Common myeloid progenitor, CD34-positive (primary cell): ENCODE data around the gene SLC29A3.

Source experiments
- CTCF ChIA-PET: fragments of 350-600 bp; sonication (Branson Sonifier 250); formaldehyde crosslinking; loops from one replicate; lab custom pipeline; 2021; ENCODE audit warnings: antibody characterized with exemption; lab: Charles Lee
- POLR2A ChIA-PET: fragments of 350-600 bp; sonication (Branson Sonifier 250); formaldehyde crosslinking; loops from one replicate; lab custom pipeline; 2021; ENCODE audit warnings: antibody characterized with exemption; lab: Charles Lee
- DNase-seq, 3 donors: peaks; one replicate each; pipeline versions ENCODE4 v3.0.0 to v3.0.0-alpha.2; 2013
- H3K27ac ChIP-seq, 2 experiments: 1 replicate in 1 of 2; 2 replicates in 1 of 2; pipeline ENCODE4 v1.7.0; 2013; ENCODE audit warnings: inconsistent platforms in 2 of 2, low read length in 2 of 2, mild to moderate bottlenecking in 2 of 2, low read depth in 1 of 2, moderate library complexity in 1 of 2; ENCODE audit not compliant: severe bottlenecking in 2 of 2, insufficient read depth in 1 of 2, poor library complexity in 1 of 2
- H3K27me3 ChIP-seq, 5 experiments: replicated peaks in 2 of 5; 1 replicate in 3 of 5; 2 replicates in 2 of 5; pipeline versions ENCODE4 v1.6.1 to v1.7.0; 2013; ENCODE audit warnings: low read length in 4 of 5, mild to moderate bottlenecking in 2 of 5, moderate library complexity in 2 of 5, inconsistent platforms in 1 of 5; ENCODE audit not compliant: insufficient read depth in 5 of 5, control insufficient read depth in 4 of 5
- H3K36me3 ChIP-seq, 4 experiments: 1 replicate in 2 of 4; 2 replicates in 2 of 4; pipeline versions ENCODE4 v1.6.1 to v1.7.0; 2013; ENCODE audit warnings: low read length in 3 of 4, control low read depth in 1 of 4, mild to moderate bottlenecking in 1 of 4; ENCODE audit not compliant: control insufficient read depth in 4 of 4, insufficient read depth in 4 of 4
- H3K4me1 ChIP-seq, 4 experiments: 1 replicate in 3 of 4; 2 replicates in 1 of 4; pipeline versions ENCODE4 v1.6.1 to v1.7.1; 2013; ENCODE audit warnings: low read length in 3 of 4, mild to moderate bottlenecking in 3 of 4, control low read depth in 1 of 4, inconsistent platforms in 1 of 4, moderate library complexity in 1 of 4; ENCODE audit not compliant: control insufficient read depth in 4 of 4, insufficient read depth in 4 of 4; ENCODE audit errors: control extremely low read depth in 1 of 4
- H3K4me3 ChIP-seq, 7 experiments: 1 replicate in 4 of 7; 2 replicates in 3 of 7; pipeline versions ENCODE4 v1.5.1 to v1.7.0; 2013; ENCODE audit warnings: mild to moderate bottlenecking in 7 of 7, low read length in 6 of 7, moderate library complexity in 6 of 7, inconsistent platforms in 2 of 7, low read depth in 2 of 7, control low read depth in 1 of 7; ENCODE audit not compliant: insufficient read depth in 4 of 7, control insufficient read depth in 1 of 7; ENCODE audit errors: extremely low read depth in 1 of 7
- H3K9me3 ChIP-seq, 5 experiments: 1 replicate in 4 of 5; 2 replicates in 1 of 5; pipeline versions ENCODE4 v1.6.1 to v1.7.1; 2013; ENCODE audit warnings: low read length in 4 of 5, mild to moderate bottlenecking in 2 of 5, inconsistent platforms in 1 of 5, low read depth in 1 of 5, moderate library complexity in 1 of 5; ENCODE audit not compliant: control insufficient read depth in 4 of 5, insufficient read depth in 2 of 5; ENCODE audit errors: control extremely low read depth in 1 of 5
- WGBS: methylation state at CpG from one replicate; pipeline ENCODE4 v1.1.5; 2013; ENCODE audit not compliant: insufficient coverage; 5-methylcytosine and 5-hydroxymethylcytosine counted together

Gene SLC29A3

GRCh38 chr10:71396084-71396710 lies 77.1 kb downstream of the SLC29A3 start:
- H3K36me3 ChIP-seq: no peaks in the 10 kb centered on the region
- H3K27me3 ChIP-seq: peaks cover 0 to 36% (median 33%) of the 10 kb centered on the region in 5 experiments
- DNase-seq: peak; percentile 63 to 73 (median 65)
- no peaks in the 10 kb centered on the region for H3K9me3 ChIP-seq
- ChIA-PET POLR2A (no interaction called here), CTCF (interaction anchor here (0.9 to 8.0 kb wide), 11 partner anchors 11 to 227 kb away, joined by 3 to 42 read pairs (median 4); partner anchors contain the start of gene SLC29A3)
- peak overlapping the region; percentile 28 to 76 (median 56) for H3K4me3 ChIP-seq
- H3K27ac ChIP-seq: no peak overlapping the region
- peaks cover 0 to 18% (median 18%) of the 10 kb centered on the region in 4 experiments for H3K4me1 ChIP-seq
- 15% methylated on average over 36 of the region's 46 CpGs for WGBS

GRCh38 chr10:71396711-71397295 lies 77.7 kb downstream of the SLC29A3 start, which contains the start of gene CDH23:
Gene CDH23 (plus strand): TSS chr10:71396920. CDS start chr10:71439832, 42,912 bp downstream.
- ChIA-PET CTCF (interaction anchor here (1.5 to 8.0 kb wide), 5 partner anchors 12 to 213 kb away, joined by 3 to 42 read pairs (median 15); no protein-coding TSS in a partner anchor), POLR2A (no interaction called here)
- Histone ChIP-seq H3K4me1 (peaks cover 0 to 18% (median 17%) of the 10 kb centered on the region in 4 experiments), H3K4me3 (peak within 1 kb of the TSS; percentile 28 to 76 (median 56)), H3K9me3 (no peaks in the 10 kb centered on the region), H3K36me3 (no peaks in the 10 kb centered on the region), H3K27me3 (peaks cover 0 to 36% (median 33%) of the 10 kb centered on the region in 5 experiments), H3K27ac (no peak within 1 kb of the TSS)
- peak in 1 of 3 donors; percentile 26 for DNase-seq
- under 1% methylated on average over 58 of the region's 91 CpGs for WGBS

GRCh38 chr10:71397296-71398212 lies 78.5 kb downstream of the SLC29A3 start:
- POLR2A ChIA-PET: no interaction called here
- CTCF ChIA-PET: interaction anchor here (1.0 to 5.6 kb wide), 4 partner anchors 8 to 171 kb away, joined by 3 to 37 read pairs (median 8); no protein-coding TSS in a partner anchor

GRCh38 chr10:71398976-71399375 lies 79.9 kb downstream of the SLC29A3 start:
- Histone ChIP-seq H3K27ac (no peak overlapping the region), H3K4me1 (peaks cover 0 to 18% (median 17%) of the 10 kb centered on the region in 4 experiments), H3K4me3 (no peak overlapping the region), H3K9me3 (no peaks in the 10 kb centered on the region), H3K36me3 (no peaks in the 10 kb centered on the region), H3K27me3 (peaks cover 0 to 36% (median 26%) of the 10 kb centered on the region in 5 experiments)
- DNase-seq: no peak
- ChIA-PET CTCF (interaction anchor here (1.0 to 5.6 kb wide), 5 partner anchors 9 to 170 kb away, joined by 3 to 37 read pairs (median 4); no protein-coding TSS in a partner anchor), POLR2A (interaction anchor here (0.5 kb wide), 1 partner anchor 11 kb away, joined by 4 read pairs; no protein-coding TSS in a partner anchor)
- 96% methylated on average over 3 of the region's 4 CpGs for WGBS

More at GRCh38 chr10:71397296-71398212, 78.5 kb downstream of the SLC29A3 start:
- H3K27me3 ChIP-seq: peaks cover 0 to 36% (median 33%) of the 10 kb centered on the region in 5 experiments
- peak overlapping the region in 5 of 7 experiments; percentile 6 to 66 (median 47) for H3K4me3 ChIP-seq
- H3K4me1 ChIP-seq: peaks cover 0 to 18% (median 17%) of the 10 kb centered on the region in 4 experiments
- WGBS: 2% methylated on average over 68 of the region's 82 CpGs
- no peak overlapping the region for H3K27ac ChIP-seq
- DNase-seq: peak in 2 of 3 donors; percentile 28 to 39
- H3K36me3 ChIP-seq: no peaks in the 10 kb centered on the region
- no peaks in the 10 kb centered on the region for H3K9me3 ChIP-seq

GRCh38 chr10:71399946-71400345 lies 80.9 kb downstream of the SLC29A3 start:
- 100% methylated on average over 3 of the region's 5 CpGs for WGBS
- H3K36me3 ChIP-seq: no peaks in the 10 kb centered on the region
- CTCF ChIA-PET: interaction anchor here (1.7 to 5.6 kb wide), 4 partner anchors 10 to 169 kb away, joined by 3 to 37 read pairs (median 8); no protein-coding TSS in a partner anchor

GRCh38 chr10:71401056-71401455 lies 82.0 kb downstream of the SLC29A3 start:
- no peak for DNase-seq
- no peak overlapping the region for H3K27ac ChIP-seq
- H3K4me1 ChIP-seq: peaks cover 0 to 16% (median 16%) of the 10 kb centered on the region in 4 experiments
- WGBS: 96% methylated on average over 7 of the region's 7 CpGs
- H3K27me3 ChIP-seq: peaks cover 0 to 36% (median 20%) of the 10 kb centered on the region in 5 experiments
- no peaks in the 10 kb centered on the region for H3K9me3 ChIP-seq
- no peaks in the 10 kb centered on the region for H3K36me3 ChIP-seq
- no peak overlapping the region for H3K4me3 ChIP-seq
- ChIA-PET POLR2A (no interaction called here), CTCF (interaction anchor here (1.7 kb wide), 1 partner anchor 13 kb away, joined by 3 read pairs; no protein-coding TSS in a partner anchor)

More at GRCh38 chr10:71399946-71400345, 80.9 kb downstream of the SLC29A3 start:
- no peak for DNase-seq
- no peak overlapping the region for H3K4me3 ChIP-seq
- no peak overlapping the region for H3K27ac ChIP-seq
- H3K9me3 ChIP-seq: no peaks in the 10 kb centered on the region
- peaks cover 0 to 36% (median 26%) of the 10 kb centered on the region in 5 experiments for H3K27me3 ChIP-seq
- POLR2A ChIA-PET: interaction anchor here (0.5 kb wide), 1 partner anchor 251 kb away, joined by 3 read pairs; no protein-coding TSS in a partner anchor
- H3K4me1 ChIP-seq: peaks cover 0 to 18% (median 17%) of the 10 kb centered on the region in 4 experiments
